Measurements from ENCODE around the gene DENND1A.

DNA sequence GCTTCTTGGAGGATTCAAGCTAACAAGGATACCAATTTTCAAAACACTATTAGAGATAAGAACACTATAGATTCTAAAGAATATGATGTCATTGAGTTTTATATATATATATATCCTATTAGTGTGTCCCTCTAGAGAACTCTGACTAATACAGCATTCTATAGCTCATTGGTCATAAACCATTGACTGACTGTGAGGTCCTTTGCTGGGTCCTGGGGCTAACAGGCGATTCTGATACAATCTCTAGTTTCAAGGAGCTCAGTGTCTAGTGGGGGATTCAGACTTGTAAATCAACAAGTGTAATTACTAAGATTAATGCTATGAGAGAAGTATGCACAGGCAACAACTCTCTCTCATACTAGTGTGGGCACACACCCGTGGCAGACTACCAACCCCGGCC lies 234.5 kb downstream of the DENND1A start:
- TF ChIP-seq, protein P1, sequence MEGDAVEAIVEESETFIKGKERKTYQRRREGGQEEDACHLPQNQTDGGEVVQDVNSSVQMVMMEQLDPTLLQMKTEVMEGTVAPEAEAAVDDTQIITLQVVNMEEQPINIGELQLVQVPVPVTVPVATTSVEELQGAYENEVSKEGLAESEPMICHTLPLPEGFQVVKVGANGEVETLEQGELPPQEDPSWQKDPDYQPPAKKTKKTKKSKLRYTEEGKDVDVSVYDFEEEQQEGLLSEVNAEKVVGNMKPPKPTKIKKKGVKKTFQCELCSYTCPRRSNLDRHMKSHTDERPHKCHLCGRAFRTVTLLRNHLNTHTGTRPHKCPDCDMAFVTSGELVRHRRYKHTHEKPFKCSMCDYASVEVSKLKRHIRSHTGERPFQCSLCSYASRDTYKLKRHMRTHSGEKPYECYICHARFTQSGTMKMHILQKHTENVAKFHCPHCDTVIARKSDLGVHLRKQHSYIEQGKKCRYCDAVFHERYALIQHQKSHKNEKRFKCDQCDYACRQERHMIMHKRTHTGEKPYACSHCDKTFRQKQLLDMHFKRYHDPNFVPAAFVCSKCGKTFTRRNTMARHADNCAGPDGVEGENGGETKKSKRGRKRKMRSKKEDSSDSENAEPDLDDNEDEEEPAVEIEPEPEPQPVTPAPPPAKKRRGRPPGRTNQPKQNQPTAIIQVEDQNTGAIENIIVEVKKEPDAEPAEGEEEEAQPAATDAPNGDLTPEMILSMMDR (IDR thresholded peaks at IDR 0.05; ENCODE audit: insufficient read depth, low read length, poor library complexity, severe bottlenecking), result no peak
- no peak for TF ChIP-seq EZH2phosphoT487 (conservative IDR thresholded peaks at IDR 0.05; ENCODE audit: low read length)

All from SU-DHL-6 (cell line).